ENCODE results near the gene ARHGAP22. TPM values are rescaled to one million over a fixed set of nuclear protein-coding genes. Genes with fewer than 3 reads are reported as not detected.

The ARHGAP22 gene
- total RNA-seq, 1 donor from 2014 or later = 3.8 TPM

DNA sequence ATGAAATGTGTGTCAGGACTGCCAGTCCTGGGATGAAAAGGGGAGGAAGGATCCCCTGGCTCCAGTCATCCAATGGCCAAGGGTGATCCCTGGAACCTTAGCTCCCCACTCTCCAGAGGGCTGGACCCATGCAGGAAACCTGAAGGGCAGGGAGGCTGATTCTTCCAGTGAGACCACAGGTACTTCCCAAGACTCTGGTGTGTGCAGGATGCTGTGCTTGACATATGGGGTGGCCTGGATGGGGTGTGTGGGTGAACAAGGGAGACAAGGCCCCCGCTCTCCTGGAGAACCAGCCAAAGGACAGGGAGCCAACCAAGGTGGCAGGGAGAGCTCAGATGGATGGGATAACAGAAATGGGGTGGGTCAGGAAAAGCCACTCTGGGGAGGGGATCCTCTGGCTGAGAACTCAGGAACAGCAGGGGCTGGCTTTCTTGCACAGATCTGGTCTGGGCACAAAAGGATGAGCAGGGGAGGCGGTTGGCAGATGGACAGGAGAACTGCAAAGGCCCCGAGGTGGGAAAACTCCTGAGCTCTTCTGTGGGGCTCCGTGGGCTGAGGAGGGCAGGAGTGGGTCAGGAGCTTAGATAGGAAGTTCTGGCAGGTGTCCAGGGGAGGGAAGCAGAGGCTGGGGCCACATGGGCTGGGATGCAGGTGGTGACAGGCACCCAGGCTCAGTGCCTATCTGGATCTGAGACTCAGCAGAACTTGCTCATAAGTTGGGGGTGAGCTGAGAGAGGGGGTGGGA is 100.6 kb downstream of the ARHGAP22 start:
- no peak for DNase-seq
- intact Hi-C loops (cut with micrococcal nuclease) = loop anchor here (10.0 kb wide), 1 partner anchor 140 kb away; no protein-coding TSS in a partner anchor
- no peaks in the 10 kb centered on the region for H3K27me3 ChIP-seq (ENCODE audit: low read depth)
- H3K36me3 ChIP-seq = no peaks in the 10 kb centered on the region
- H3K4me3 ChIP-seq = no peak overlapping the region
- H3K4me1 ChIP-seq = peaks cover 15% of the 10 kb centered on the region
- no peaks in the 10 kb centered on the region for H3K9me3 ChIP-seq (replicated peaks)
- no peak overlapping the region for H3K27ac ChIP-seq (replicated peaks)
- TF ChIP-seq, protein P1, sequence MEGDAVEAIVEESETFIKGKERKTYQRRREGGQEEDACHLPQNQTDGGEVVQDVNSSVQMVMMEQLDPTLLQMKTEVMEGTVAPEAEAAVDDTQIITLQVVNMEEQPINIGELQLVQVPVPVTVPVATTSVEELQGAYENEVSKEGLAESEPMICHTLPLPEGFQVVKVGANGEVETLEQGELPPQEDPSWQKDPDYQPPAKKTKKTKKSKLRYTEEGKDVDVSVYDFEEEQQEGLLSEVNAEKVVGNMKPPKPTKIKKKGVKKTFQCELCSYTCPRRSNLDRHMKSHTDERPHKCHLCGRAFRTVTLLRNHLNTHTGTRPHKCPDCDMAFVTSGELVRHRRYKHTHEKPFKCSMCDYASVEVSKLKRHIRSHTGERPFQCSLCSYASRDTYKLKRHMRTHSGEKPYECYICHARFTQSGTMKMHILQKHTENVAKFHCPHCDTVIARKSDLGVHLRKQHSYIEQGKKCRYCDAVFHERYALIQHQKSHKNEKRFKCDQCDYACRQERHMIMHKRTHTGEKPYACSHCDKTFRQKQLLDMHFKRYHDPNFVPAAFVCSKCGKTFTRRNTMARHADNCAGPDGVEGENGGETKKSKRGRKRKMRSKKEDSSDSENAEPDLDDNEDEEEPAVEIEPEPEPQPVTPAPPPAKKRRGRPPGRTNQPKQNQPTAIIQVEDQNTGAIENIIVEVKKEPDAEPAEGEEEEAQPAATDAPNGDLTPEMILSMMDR (IDR thresholded peaks at IDR 0.05; ENCODE audit: borderline replicate concordance) = no peak

DNA sequence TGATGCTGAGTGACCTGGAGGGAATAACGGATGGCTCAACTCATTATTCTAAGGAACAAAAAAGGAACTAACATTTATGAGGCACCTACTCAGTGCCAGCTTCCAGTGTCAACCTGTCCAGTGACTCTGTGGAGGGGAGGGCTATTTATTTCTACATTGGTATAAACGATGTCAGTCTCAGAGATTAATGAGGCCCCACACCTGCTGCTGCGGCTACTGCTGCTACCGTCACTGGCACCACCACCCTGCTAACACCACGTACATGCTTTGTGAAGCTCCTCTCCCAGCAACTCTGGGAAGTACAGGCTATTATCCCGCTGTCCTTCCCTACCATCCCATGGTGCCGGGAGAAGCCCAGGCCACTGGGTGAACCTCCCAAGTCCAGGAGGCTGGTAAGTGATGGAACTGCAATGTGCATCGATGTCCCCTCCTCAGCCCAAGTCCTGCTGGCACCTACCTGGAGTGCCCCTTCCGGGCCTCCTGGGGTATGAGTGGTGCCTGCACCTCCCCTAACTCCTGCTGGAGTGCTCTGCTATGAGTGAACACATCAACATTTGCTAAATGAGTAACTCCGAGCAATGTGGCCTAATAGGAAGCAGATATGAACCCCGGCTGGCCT is 101.5 kb downstream of the ARHGAP22 start:
- Histone ChIP-seq H3K27me3 (ENCODE audit: low read depth) (no peaks in the 10 kb centered on the region), H3K36me3 (no peaks in the 10 kb centered on the region), H3K4me1 (peaks cover 6% of the 10 kb centered on the region), H3K4me3 (no peak overlapping the region), H3K9me3 (replicated peaks) (no peaks in the 10 kb centered on the region), H3K27ac (replicated peaks) (no peak overlapping the region)
- TF ChIP-seq, protein P1 (IDR thresholded peaks at IDR 0.05; ENCODE audit: borderline replicate concordance) = no peak
- intact Hi-C loops (cut with micrococcal nuclease) = loop anchor here (10.0 kb wide), 1 partner anchor 139 kb away; no protein-coding TSS in a partner anchor
- no peak for DNase-seq

DNA sequence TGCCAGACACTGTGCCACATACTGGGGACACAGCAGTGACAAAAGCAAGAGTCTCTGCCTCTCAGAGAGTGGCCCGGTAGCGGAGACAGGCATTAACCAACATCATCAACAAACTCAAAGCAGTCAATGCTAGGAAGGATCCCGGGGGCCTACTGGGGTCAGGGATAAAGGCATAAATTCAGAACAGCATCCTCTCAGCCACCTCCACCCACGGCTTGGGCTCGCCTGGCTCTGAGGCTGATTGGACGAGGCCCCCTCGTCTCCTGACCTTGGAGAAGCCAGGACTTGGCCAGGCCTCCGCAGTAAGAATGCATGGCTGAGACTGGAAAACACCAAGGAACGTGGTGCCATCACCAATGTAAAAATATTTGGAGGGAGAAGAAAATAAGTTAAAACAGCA is 102.1 kb downstream of the ARHGAP22 start:
- intact Hi-C loops (cut with micrococcal nuclease) = loop anchor here (10.0 kb wide), 1 partner anchor 138 kb away; no protein-coding TSS in a partner anchor

DNA sequence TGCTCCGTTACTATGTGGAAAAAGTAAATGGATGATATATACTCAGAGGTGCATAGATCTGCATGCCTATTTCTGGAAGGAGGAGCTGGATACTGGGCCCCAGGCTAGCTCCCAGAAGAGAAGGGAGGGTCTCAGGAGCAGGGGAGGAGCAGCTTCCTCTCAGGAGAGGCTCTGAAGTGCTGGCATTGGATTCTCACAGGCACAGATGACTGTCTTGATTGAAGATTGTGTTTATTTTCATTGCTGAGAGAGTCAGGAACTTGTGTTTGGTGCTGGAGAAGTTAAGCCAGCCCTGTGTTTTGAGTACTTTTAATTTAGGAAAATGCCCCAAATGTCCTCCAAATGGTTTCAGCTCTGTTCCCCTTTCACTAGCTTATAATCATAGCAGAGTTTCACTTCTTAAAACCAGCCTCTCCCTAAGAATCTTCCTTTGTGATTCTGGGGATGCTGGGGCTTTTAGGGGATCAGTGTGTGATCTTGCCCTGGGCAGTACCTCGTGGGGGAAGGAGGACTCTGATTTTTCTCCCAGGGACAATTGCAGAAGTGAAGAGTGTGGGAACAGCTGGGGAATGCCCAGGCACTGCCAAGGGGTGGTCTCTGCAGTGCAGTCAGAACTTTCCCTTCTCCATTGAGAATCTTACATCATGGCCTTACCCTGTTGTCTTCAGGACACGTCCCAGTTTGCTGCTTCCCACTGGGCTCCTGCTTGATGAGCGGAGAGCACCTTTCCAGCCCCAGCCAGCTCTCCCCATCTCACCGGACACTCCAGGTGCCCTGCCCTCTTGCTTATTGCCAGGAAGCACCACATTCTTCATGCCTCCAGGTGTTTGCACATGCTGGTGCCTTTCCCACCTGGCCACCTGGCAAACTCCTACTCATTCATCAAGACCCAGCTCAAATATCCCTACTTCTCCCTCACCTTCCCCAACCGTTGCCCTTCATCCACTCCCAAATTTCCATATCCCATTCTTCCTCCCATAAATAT is 102.8 kb downstream of the ARHGAP22 start:
- intact Hi-C loops (cut with micrococcal nuclease) = loop anchor here (10.0 kb wide), 1 partner anchor 137 kb away; no protein-coding TSS in a partner anchor
- H3K9me3 ChIP-seq (replicated peaks) = no peaks in the 10 kb centered on the region
- no peaks in the 10 kb centered on the region for H3K36me3 ChIP-seq
- H3K27me3 ChIP-seq (ENCODE audit: low read depth) = no peaks in the 10 kb centered on the region
- H3K27ac ChIP-seq (replicated peaks) = no peak overlapping the region
- peaks cover 6% of the 10 kb centered on the region for H3K4me1 ChIP-seq
- no peak overlapping the region for H3K4me3 ChIP-seq
- TF ChIP-seq, protein P1 (IDR thresholded peaks at IDR 0.05; ENCODE audit: borderline replicate concordance) = no peak
- no peak for DNase-seq

More for the DNA sequence above, 102.1 kb downstream of the ARHGAP22 start:
- Histone ChIP-seq H3K27ac (replicated peaks) (no peak overlapping the region), H3K9me3 (replicated peaks) (no peaks in the 10 kb centered on the region), H3K4me1 (no peaks in the 10 kb centered on the region), H3K4me3 (no peak overlapping the region), H3K36me3 (no peaks in the 10 kb centered on the region), H3K27me3 (ENCODE audit: low read depth) (no peaks in the 10 kb centered on the region)
- no peak for DNase-seq
- TF ChIP-seq, protein P1 (IDR thresholded peaks at IDR 0.05; ENCODE audit: borderline replicate concordance) = no peak

DNA sequence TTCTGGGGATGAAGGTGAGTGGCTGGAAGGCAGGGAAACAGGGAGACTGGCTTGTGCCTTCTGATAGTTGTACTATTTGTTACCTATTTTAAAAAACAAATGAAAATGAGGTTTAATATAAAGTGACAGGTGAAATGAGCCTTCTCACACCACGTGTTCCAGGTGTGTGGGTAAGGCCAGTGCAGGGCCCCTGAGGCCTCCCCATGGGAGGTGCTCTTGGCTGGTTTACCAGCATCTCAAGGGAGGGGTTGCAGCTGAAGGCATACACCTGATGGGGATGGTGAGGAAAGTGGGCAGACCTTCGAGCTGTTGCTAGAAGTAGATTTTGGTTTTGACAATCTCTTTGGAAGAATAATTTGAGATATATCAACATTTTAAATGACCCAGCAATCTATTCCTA is 103.6 kb downstream of the ARHGAP22 start:
- Histone ChIP-seq H3K36me3 (no peaks in the 10 kb centered on the region), H3K9me3 (replicated peaks) (no peaks in the 10 kb centered on the region), H3K4me3 (no peak overlapping the region), H3K4me1 (peaks cover 10% of the 10 kb centered on the region), H3K27ac (replicated peaks) (no peak overlapping the region), H3K27me3 (ENCODE audit: low read depth) (no peaks in the 10 kb centered on the region)
- no peak for DNase-seq
- intact Hi-C loops (cut with micrococcal nuclease) = loop anchor here (10.0 kb wide), 1 partner anchor 136 kb away; no protein-coding TSS in a partner anchor
- TF ChIP-seq, protein P1 (IDR thresholded peaks at IDR 0.05; ENCODE audit: borderline replicate concordance) = no peak
